ENCODE measurements around the gene RAI1. TPM values are rescaled to one million over a fixed set of nuclear protein-coding genes. Genes with fewer than 3 reads are reported as not detected.

RAI1 gene
- total RNA-seq, 1 donor from 2014 or later: 29.2 TPM

DNA sequence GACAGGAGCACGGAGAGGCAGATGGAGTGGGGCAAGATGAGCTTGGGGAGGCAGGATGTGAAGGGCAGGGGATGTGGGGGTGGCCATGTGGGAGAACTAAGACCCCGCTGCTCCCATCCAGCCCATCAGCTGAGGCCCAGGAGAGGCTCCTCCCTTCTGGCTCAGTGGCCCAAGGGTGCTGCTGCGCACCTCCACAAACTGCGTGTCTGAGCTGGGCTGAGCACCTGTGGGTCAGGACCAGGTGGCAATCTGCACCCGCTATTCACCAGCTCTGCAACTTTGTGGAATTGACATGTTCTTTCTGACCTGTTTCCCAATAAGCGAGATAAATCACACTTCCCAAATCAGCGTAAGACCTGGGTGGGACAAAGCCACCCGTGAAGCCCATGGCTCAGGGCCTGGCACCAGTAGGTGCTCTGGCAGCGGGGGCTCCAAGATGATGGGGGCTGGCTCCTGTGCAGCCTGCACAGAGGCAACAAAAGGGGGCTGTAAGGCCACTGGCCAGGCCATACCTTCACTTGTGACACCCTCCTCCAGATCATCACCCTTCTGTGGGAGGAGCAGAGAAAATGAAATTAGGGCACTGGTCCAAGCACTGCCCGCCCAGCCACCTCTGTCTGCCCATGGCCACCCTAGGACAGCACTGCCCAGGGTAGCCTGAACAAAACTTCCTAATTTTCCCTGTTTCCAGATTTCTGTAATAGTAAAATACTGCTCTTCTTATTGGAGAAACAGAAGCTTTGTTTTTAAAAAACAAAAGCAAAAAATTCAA is 167.2 kb downstream of the RAI1 start:
- H3K4me3 ChIP-seq: no peak overlapping the region
- DNase-seq (ENCODE audit: extremely low spot score in 2 of 2): no peak
- H3K27me3 ChIP-seq: no peaks in the 10 kb centered on the region
- H3K9me3 ChIP-seq: no peaks in the 10 kb centered on the region
- TF ChIP-seq, protein P1, sequence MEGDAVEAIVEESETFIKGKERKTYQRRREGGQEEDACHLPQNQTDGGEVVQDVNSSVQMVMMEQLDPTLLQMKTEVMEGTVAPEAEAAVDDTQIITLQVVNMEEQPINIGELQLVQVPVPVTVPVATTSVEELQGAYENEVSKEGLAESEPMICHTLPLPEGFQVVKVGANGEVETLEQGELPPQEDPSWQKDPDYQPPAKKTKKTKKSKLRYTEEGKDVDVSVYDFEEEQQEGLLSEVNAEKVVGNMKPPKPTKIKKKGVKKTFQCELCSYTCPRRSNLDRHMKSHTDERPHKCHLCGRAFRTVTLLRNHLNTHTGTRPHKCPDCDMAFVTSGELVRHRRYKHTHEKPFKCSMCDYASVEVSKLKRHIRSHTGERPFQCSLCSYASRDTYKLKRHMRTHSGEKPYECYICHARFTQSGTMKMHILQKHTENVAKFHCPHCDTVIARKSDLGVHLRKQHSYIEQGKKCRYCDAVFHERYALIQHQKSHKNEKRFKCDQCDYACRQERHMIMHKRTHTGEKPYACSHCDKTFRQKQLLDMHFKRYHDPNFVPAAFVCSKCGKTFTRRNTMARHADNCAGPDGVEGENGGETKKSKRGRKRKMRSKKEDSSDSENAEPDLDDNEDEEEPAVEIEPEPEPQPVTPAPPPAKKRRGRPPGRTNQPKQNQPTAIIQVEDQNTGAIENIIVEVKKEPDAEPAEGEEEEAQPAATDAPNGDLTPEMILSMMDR (IDR thresholded peaks at IDR 0.05): no peak
- TF ChIP-seq POLR2A (IDR thresholded peaks at IDR 0.05) (no peak), POLR2AphosphoS5 (IDR thresholded peaks at IDR 0.05; ENCODE audit: insufficient read depth in 1 of 2, low read depth in 1 of 2) (no peak)
- peaks cover 31% of the 10 kb centered on the region for H3K4me1 ChIP-seq
- intact Hi-C loops (cut with DNase I): no loop called here
- H3K27ac ChIP-seq: peak overlapping the region; percentile 85
- peaks cover 0 to 8% of the 10 kb centered on the region in 2 donors for H3K36me3 ChIP-seq

- no peak for DNase-seq (ENCODE audit: extremely low spot score in 2 of 2)
- peak in 1 of 2 donors; percentile 33 for TF ChIP-seq POLR2AphosphoS5 (IDR thresholded peaks at IDR 0.05; ENCODE audit: insufficient read depth in 1 of 2, low read depth in 1 of 2)
- TF ChIP-seq POLR2A (IDR thresholded peaks at IDR 0.05): no peak
- TF ChIP-seq, protein P1 (IDR thresholded peaks at IDR 0.05): no peak
- H3K9me3 ChIP-seq: no peaks in the 10 kb centered on the region
- H3K27ac ChIP-seq: peak overlapping the region; percentile 85
- no peaks in the 10 kb centered on the region for H3K27me3 ChIP-seq
- intact Hi-C loops (cut with DNase I): no loop called here
- peaks cover 31% of the 10 kb centered on the region for H3K4me1 ChIP-seq
- H3K36me3 ChIP-seq: peaks cover 0 to 8% of the 10 kb centered on the region in 2 donors
- H3K4me3 ChIP-seq: no peak overlapping the region
Observed at GRCh38 chr17:17849147-17849820, 168.0 kb downstream of the RAI1 start.

- DNase-seq (ENCODE audit: extremely low spot score in 2 of 2): no peak
- peaks cover 33% of the 10 kb centered on the region for H3K4me1 ChIP-seq
- intact Hi-C loops (cut with DNase I): no loop called here
- TF ChIP-seq POLR2AphosphoS5 (IDR thresholded peaks at IDR 0.05; ENCODE audit: insufficient read depth in 1 of 2, low read depth in 1 of 2) (peak in 1 of 2 donors; percentile 31), POLR2A (IDR thresholded peaks at IDR 0.05) (no peak)
- TF ChIP-seq, protein P1 (IDR thresholded peaks at IDR 0.05): peak in 1 of 3 experiments; percentile 23
- peaks cover 0 to 8% of the 10 kb centered on the region in 2 donors for H3K36me3 ChIP-seq
- H3K9me3 ChIP-seq: no peaks in the 10 kb centered on the region
- H3K27ac ChIP-seq: peak overlapping the region; percentile 85
- H3K27me3 ChIP-seq: no peaks in the 10 kb centered on the region
- no peak overlapping the region for H3K4me3 ChIP-seq
Observed at GRCh38 chr17:17849845-17850373, 168.7 kb downstream of the RAI1 start.

DNA sequence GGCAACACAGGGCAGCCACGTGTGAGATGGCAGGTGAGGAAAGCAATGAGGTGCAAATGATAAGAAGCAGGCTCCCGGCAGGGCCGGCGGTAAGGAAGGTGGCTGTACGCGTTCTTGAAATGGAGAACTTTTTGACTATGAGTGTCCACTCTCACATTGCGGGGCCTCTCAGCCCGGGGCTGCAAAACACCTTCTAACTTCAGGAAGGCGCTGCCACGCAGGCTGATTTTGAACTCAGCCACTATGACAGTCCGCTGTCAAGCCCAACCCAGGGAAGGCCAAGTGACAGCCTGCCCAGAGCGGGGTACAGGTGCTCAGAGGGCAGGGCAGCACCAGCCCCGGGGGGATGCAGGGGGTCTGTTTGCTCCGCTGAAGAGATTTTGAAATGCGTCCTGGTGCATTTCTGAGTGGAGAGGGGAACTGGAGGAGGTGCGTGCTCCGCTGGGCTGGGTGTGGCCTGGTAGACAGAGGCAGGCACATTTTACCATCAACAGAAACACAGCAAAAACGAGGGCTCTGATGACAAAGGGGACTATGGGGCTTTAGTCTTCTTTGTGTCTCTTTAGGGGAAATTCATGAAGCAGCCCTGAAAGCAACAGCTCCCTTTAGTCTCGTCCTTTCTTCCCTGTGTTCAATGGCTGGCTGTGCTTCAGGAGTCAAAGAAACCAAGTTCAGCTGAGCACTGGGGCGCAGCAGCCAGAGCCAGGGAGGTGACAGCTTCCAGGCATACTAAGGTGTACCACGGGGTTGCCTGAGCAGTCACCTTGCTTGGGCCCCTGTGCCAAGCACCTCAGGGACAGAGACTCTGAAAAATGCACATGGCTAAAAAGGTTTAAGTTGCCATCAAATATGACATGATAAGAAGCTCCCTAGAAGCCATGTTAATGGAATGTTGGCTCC is 170.1 kb downstream of the RAI1 start:
- intact Hi-C loops (cut with DNase I): no loop called here
- Histone ChIP-seq H3K36me3 (peaks cover 0 to 8% of the 10 kb centered on the region in 2 donors), H3K27me3 (no peaks in the 10 kb centered on the region), H3K4me1 (peaks cover 41% of the 10 kb centered on the region), H3K4me3 (no peak overlapping the region), H3K27ac (no peak overlapping the region), H3K9me3 (no peaks in the 10 kb centered on the region)
- no peak for DNase-seq (ENCODE audit: extremely low spot score in 2 of 2)
- no peak for TF ChIP-seq POLR2A (IDR thresholded peaks at IDR 0.05)
- no peak for TF ChIP-seq POLR2AphosphoS5 (IDR thresholded peaks at IDR 0.05; ENCODE audit: insufficient read depth in 1 of 2, low read depth in 1 of 2)
- TF ChIP-seq, protein P1 (IDR thresholded peaks at IDR 0.05): no peak
